T-cell (primary cell): Measurements from ENCODE around the gene PROX1. TPM values are rescaled to one million over a fixed set of nuclear protein-coding genes. Genes with fewer than 3 reads are reported as not detected.

Experiments
- ATAC-seq, 4 experiments: fragments of 200-7000 bp in 3 of 4; fragments of 150-1000 bp in 1 of 4; cut with Tn5 transposase; replicated peaks in 1 of 4; 1 replicate in 3 of 4; 2 replicates in 1 of 4; pipeline ENCODE4 v1.10.0; 2021; ENCODE audit warnings: moderate library complexity in 3 of 4, mild to moderate bottlenecking in 2 of 4, moderate number of reproducible peaks in 1 of 4
- CTCF ChIA-PET, 2 donors: fragments of 300-600 bp; sonication (Branson Sonifier 250); formaldehyde crosslinking; loops; one replicate each; lab custom pipeline; 2022; ENCODE audit warnings: antibody characterized with exemption in 2 of 2; lab: Charles Lee
- POLR2A ChIA-PET, 2 donors: fragments of 300-600 bp; sonication (Branson Sonifier 250); formaldehyde crosslinking; loops; one replicate each; lab custom pipeline; 2022; ENCODE audit warnings: antibody characterized with exemption in 2 of 2; lab: Charles Lee
- DNase-seq, 35 experiments: peaks; one replicate each; pipeline versions ENCODE4 v3.0.0 to v3.0.0-alpha.2; 2013 to 2023
- H3K27ac ChIP-seq: one replicate; pipeline ENCODE4 v1.5.1; 2013; ENCODE audit warnings: low read length
- H3K27me3 ChIP-seq, 2 experiments: replicated peaks in 1 of 2; 1 replicate in 1 of 2; 2 replicates in 1 of 2; pipeline versions ENCODE4 v1.6.1 to v1.7.0; 2013; ENCODE audit warnings: low read length in 1 of 2, mixed read lengths in 1 of 2; ENCODE audit not compliant: control insufficient read depth in 2 of 2, insufficient read depth in 2 of 2; ENCODE audit errors: extremely low read depth in 1 of 2
- H3K36me3 ChIP-seq, 2 donors: 1 replicate in 1 of 2; 2 replicates in 1 of 2; pipeline versions ENCODE4 v1.6.1 to v1.7.0; 2013; ENCODE audit warnings: low read length in 1 of 2; ENCODE audit not compliant: control insufficient read depth in 2 of 2, insufficient read depth in 1 of 2; ENCODE audit errors: extremely low read depth in 1 of 2
- H3K4me1 ChIP-seq, 2 experiments: 1 replicate in 1 of 2; 2 replicates in 1 of 2; pipeline versions ENCODE4 v1.6.1 to v1.7.0; 2013; ENCODE audit warnings: low read length in 2 of 2, mixed read lengths in 1 of 2; ENCODE audit not compliant: insufficient read depth in 2 of 2, control insufficient read depth in 1 of 2; ENCODE audit errors: extremely low read depth in 1 of 2
- H3K4me3 ChIP-seq, 2 donors: 1 replicate in 1 of 2; 2 replicates in 1 of 2; pipeline versions ENCODE4 v1.5.1 to v1.7.0; 2013; ENCODE audit warnings: mild to moderate bottlenecking in 2 of 2, low read length in 1 of 2, moderate library complexity in 1 of 2; ENCODE audit not compliant: control insufficient read depth in 1 of 2; ENCODE audit errors: extremely low read depth in 1 of 2
- H3K9me3 ChIP-seq: 2 replicates; pipeline ENCODE4 v1.7.0; 2013
- H3K27ac Mint-ChIP-seq, 2 donors: one replicate each; pipeline ENCODE4 v1.8.0; 2020 to 2021; ENCODE audit warnings: mild to moderate bottlenecking in 2 of 2, mixed read lengths in 2 of 2
- H3K27me3 Mint-ChIP-seq, 2 donors: one replicate each; pipeline ENCODE4 v1.8.0; 2021 to 2022; ENCODE audit warnings: mixed read lengths in 2 of 2
- H3K36me3 Mint-ChIP-seq: one replicate; pipeline ENCODE4 v1.8.0; 2021; ENCODE audit warnings: mixed read lengths
- H3K4me1 Mint-ChIP-seq, 3 donors: one replicate each; pipeline ENCODE4 v1.8.0; 2020 to 2022; ENCODE audit warnings: mixed read lengths in 3 of 3, mild to moderate bottlenecking in 1 of 3
- H3K4me3 Mint-ChIP-seq, 3 donors: one replicate each; pipeline ENCODE4 v1.8.0; 2020 to 2022; ENCODE audit warnings: mild to moderate bottlenecking in 3 of 3, mixed read lengths in 3 of 3, moderate library complexity in 3 of 3
- H3K9me3 Mint-ChIP-seq, 3 donors: one replicate each; pipeline ENCODE4 v1.8.0; 2020 to 2022; ENCODE audit warnings: mixed read lengths in 3 of 3
- WGBS: methylation state at CpG from one replicate; pipeline ENCODE4 v1.1.5; 2013; ENCODE audit warnings: missing lambda C conversion rate; ENCODE audit not compliant: insufficient coverage; 5-methylcytosine and 5-hydroxymethylcytosine counted together
- total RNA-seq, 35 experiments: library from RNA in 6 of 35; stranded (reverse) in 6 of 35; fragments of 120-200 nt in 1 of 35; gene quantifications; one replicate each; pipeline versions ENCODE4 v1.2.1 to v1.2.4 and lab custom pipeline; 2013 to 2026

Gene PROX1
- total RNA-seq, 5 donors from 2014 or later (not counting 1 experiment from before 2014, with no cell fraction given): 0.22 to 0.75 (median 0.29) TPM; not detected in 1

- Mint-ChIP-seq H3K4me1 (no peaks in the 10 kb centered on the region), H3K9me3 (no peaks in the 10 kb centered on the region), H3K27ac (no peak overlapping the region), H3K27me3 (peaks cover 13 to 23% of the 10 kb centered on the region in 2 donors), H3K4me3 (no peak overlapping the region), H3K36me3 (no peaks in the 10 kb centered on the region)
- POLR2A ChIA-PET: interaction anchor here in 1 of 2 donors (0.6 kb wide), 1 partner anchor 1525 kb away, joined by 3 read pairs; no protein-coding TSS in a partner anchor
- H3K4me1 ChIP-seq: no peaks in the 10 kb centered on the region
- H3K9me3 ChIP-seq: no peaks in the 10 kb centered on the region
- peaks cover 0 to 4% of the 10 kb centered on the region in 2 experiments for H3K27me3 ChIP-seq
- H3K4me3 ChIP-seq: no peak overlapping the region
- ATAC-seq (no peak), DNase-seq (no peak)
- CTCF ChIA-PET: no interaction called here
- no CpG with 5 or more reads among the region's 4 CpGs for WGBS
- H3K27ac ChIP-seq: no peak overlapping the region
- H3K36me3 ChIP-seq: no peaks in the 10 kb centered on the region
Measured at GRCh38 chr1:214039394-214040018, 51.7 kb downstream of the PROX1 start.

- H3K9me3 ChIP-seq: no peaks in the 10 kb centered on the region
Measured at GRCh38 chr1:214043167-214043566, 55.4 kb downstream of the PROX1 start.

GRCh38 chr1:214044438-214045214 is 56.9 kb downstream of the PROX1 start:
- ChIA-PET CTCF (no interaction called here), POLR2A (no interaction called here)
- ATAC-seq (no peak), DNase-seq (no peak)
- no peak overlapping the region for H3K27ac ChIP-seq
- H3K4me3 ChIP-seq: no peak overlapping the region
- Mint-ChIP-seq H3K27me3 (peaks cover 3 to 16% of the 10 kb centered on the region in 2 donors), H3K9me3 (peaks cover 7 to 13% (median 8%) of the 10 kb centered on the region in 3 donors), H3K27ac (no peak overlapping the region), H3K4me3 (no peak overlapping the region), H3K36me3 (no peaks in the 10 kb centered on the region), H3K4me1 (no peaks in the 10 kb centered on the region)
- no peaks in the 10 kb centered on the region for H3K4me1 ChIP-seq
- WGBS: 90% methylated on average over 3 of the region's 4 CpGs
- no peaks in the 10 kb centered on the region for H3K36me3 ChIP-seq
- no peaks in the 10 kb centered on the region for H3K9me3 ChIP-seq
- peaks cover 0 to 4% of the 10 kb centered on the region in 2 experiments for H3K27me3 ChIP-seq

More at GRCh38 chr1:214043167-214043566, 55.4 kb downstream of the PROX1 start:
- Histone ChIP-seq H3K4me3 (no peak overlapping the region), H3K4me1 (no peaks in the 10 kb centered on the region), H3K27me3 (peaks cover 0 to 4% of the 10 kb centered on the region in 2 experiments), H3K27ac (no peak overlapping the region), H3K36me3 (no peaks in the 10 kb centered on the region)
- Mint-ChIP-seq H3K9me3 (peaks cover 3 to 6% (median 3%) of the 10 kb centered on the region in 3 donors), H3K4me1 (no peaks in the 10 kb centered on the region), H3K27ac (no peak overlapping the region), H3K4me3 (no peak overlapping the region), H3K36me3 (no peaks in the 10 kb centered on the region), H3K27me3 (peaks cover 8 to 12% of the 10 kb centered on the region in 2 donors)
- DNase-seq (no peak), ATAC-seq (no peak)
- CTCF ChIA-PET: no interaction called here
- WGBS: no CpG with 5 or more reads among the region's 3 CpGs
- POLR2A ChIA-PET: no interaction called here

GRCh38 chr1:214050513-214051401 is 63.0 kb downstream of the PROX1 start:
- 66% methylated on average over 3 of the region's 9 CpGs for WGBS
- peaks cover 7 to 13% (median 8%) of the 10 kb centered on the region in 3 donors for H3K9me3 Mint-ChIP-seq
- no peaks in the 10 kb centered on the region for H3K36me3 Mint-ChIP-seq
- Histone ChIP-seq H3K27me3 (no peaks in the 10 kb centered on the region), H3K27ac (no peak overlapping the region), H3K4me3 (no peak overlapping the region), H3K36me3 (no peaks in the 10 kb centered on the region), H3K4me1 (no peaks in the 10 kb centered on the region), H3K9me3 (no peaks in the 10 kb centered on the region)
- H3K4me3 Mint-ChIP-seq: no peak overlapping the region
- H3K4me1 Mint-ChIP-seq: no peaks in the 10 kb centered on the region
- ChIA-PET CTCF (interaction anchor here in 1 of 2 donors (0.6 kb wide), 1 partner anchor 151 kb away, joined by 3 read pairs; no protein-coding TSS in a partner anchor), POLR2A (no interaction called here)
- ATAC-seq (no peak), DNase-seq (no peak)
- no peak overlapping the region for H3K27ac Mint-ChIP-seq
- peaks cover 0 to 11% of the 10 kb centered on the region in 2 donors for H3K27me3 Mint-ChIP-seq

- Histone ChIP-seq H3K4me1 (no peaks in the 10 kb centered on the region), H3K9me3 (no peaks in the 10 kb centered on the region), H3K27me3 (no peaks in the 10 kb centered on the region), H3K4me3 (no peak overlapping the region), H3K27ac (no peak overlapping the region), H3K36me3 (no peaks in the 10 kb centered on the region)
- Mint-ChIP-seq H3K4me1 (no peaks in the 10 kb centered on the region), H3K27ac (no peak overlapping the region), H3K27me3 (peaks cover 0 to 11% of the 10 kb centered on the region in 2 donors), H3K9me3 (peaks cover 7 to 13% (median 8%) of the 10 kb centered on the region in 3 donors), H3K4me3 (no peak overlapping the region), H3K36me3 (no peaks in the 10 kb centered on the region)
- 90% methylated on average over 2 of the region's 4 CpGs for WGBS
- CTCF ChIA-PET: no interaction called here
- POLR2A ChIA-PET: no interaction called here
- DNase-seq: no peak
- no peak for ATAC-seq
Measured at GRCh38 chr1:214051786-214052185, 64.0 kb downstream of the PROX1 start.

GRCh38 chr1:214058076-214058475 is 70.3 kb downstream of the PROX1 start:
- no peaks in the 10 kb centered on the region for H3K9me3 Mint-ChIP-seq
- Histone ChIP-seq H3K4me3 (no peak overlapping the region), H3K9me3 (no peaks in the 10 kb centered on the region), H3K27ac (no peak overlapping the region), H3K4me1 (no peaks in the 10 kb centered on the region), H3K36me3 (no peaks in the 10 kb centered on the region), H3K27me3 (no peaks in the 10 kb centered on the region)
- H3K36me3 Mint-ChIP-seq: no peaks in the 10 kb centered on the region
- DNase-seq (no peak), ATAC-seq (no peak)
- no peak overlapping the region for H3K4me3 Mint-ChIP-seq
- H3K27ac Mint-ChIP-seq: no peak overlapping the region
- no peaks in the 10 kb centered on the region for H3K4me1 Mint-ChIP-seq
- 75% methylated on average over 2 of the region's 5 CpGs for WGBS
- peaks cover 2 to 8% of the 10 kb centered on the region in 2 donors for H3K27me3 Mint-ChIP-seq
- CTCF ChIA-PET: no interaction called here
- POLR2A ChIA-PET: no interaction called here
